ENCODE data around the gene GRK4.

GRCh38 chr4:2940267-2941137 is 22.9 kb upstream of the GRK4 start:
- TF ChIP-seq, protein P1, sequence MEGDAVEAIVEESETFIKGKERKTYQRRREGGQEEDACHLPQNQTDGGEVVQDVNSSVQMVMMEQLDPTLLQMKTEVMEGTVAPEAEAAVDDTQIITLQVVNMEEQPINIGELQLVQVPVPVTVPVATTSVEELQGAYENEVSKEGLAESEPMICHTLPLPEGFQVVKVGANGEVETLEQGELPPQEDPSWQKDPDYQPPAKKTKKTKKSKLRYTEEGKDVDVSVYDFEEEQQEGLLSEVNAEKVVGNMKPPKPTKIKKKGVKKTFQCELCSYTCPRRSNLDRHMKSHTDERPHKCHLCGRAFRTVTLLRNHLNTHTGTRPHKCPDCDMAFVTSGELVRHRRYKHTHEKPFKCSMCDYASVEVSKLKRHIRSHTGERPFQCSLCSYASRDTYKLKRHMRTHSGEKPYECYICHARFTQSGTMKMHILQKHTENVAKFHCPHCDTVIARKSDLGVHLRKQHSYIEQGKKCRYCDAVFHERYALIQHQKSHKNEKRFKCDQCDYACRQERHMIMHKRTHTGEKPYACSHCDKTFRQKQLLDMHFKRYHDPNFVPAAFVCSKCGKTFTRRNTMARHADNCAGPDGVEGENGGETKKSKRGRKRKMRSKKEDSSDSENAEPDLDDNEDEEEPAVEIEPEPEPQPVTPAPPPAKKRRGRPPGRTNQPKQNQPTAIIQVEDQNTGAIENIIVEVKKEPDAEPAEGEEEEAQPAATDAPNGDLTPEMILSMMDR (IDR thresholded peaks at IDR 0.05), result no peak
- TF ChIP-seq POLR2A (IDR thresholded peaks at IDR 0.05), result no peak

Measured in heart left ventricle (tissue), 13 donors.